Fibroblast of the aortic adventitia (primary cell): ENCODE data around the gene AOPEP. TPM values are rescaled to one million over a fixed set of nuclear protein-coding genes. Genes with fewer than 3 reads are reported as not detected.

ENCODE experiments used
- DNase-seq: peaks from one replicate; pipeline ENCODE4 v3.0.0-alpha.2; 2010; ENCODE audit warnings: low read depth
- H3K4me3 ChIP-seq: 2 replicates; pipeline ENCODE4 v1.5.1; 2011; ENCODE audit warnings: low read depth, mild to moderate bottlenecking, control low read depth, low read length, moderate library complexity
- total RNA-seq: library from RNA; depleted of rRNA; stranded (reverse); fragments of >200 nt; gene quantifications from 2 replicates; pipeline ENCODE4 v1.2.3, GENCODE V29; 2012; ENCODE audit warnings: low replicate concordance
- TF ChIP-seq, protein P1 (sequence below): IDR thresholded peaks from 2 replicates; pipeline ENCODE4 v1.5.1; 2011; ENCODE audit warnings: mild to moderate bottlenecking, low read length, control low read depth, inconsistent platforms; ENCODE audit not compliant: insufficient read depth

AOPEP gene
- total RNA-seq, 1 donor: 39.7 TPM

DNA sequence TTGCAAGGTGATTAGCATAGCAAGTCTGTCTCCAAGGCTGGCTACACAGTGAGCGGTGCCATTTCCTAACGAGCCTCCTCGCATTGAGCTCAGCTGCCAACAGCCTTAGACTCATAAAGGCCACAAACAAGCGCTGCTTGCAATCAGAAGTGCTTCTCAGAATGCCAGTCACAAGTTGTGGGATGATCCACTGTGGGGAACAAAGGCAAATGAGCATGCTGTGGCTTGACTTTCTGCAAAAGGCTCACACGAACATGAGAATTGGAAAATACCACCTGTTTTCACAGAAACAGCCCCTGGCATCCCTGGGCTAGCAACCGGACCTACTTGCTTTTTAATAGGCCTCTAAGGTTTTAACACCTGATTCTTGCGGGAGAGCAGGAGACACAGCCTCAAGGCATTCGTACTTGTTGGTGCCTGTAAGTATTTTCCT lies 375.5 kb downstream of the AOPEP start:
- no peak for DNase-seq
- TF ChIP-seq, protein P1, sequence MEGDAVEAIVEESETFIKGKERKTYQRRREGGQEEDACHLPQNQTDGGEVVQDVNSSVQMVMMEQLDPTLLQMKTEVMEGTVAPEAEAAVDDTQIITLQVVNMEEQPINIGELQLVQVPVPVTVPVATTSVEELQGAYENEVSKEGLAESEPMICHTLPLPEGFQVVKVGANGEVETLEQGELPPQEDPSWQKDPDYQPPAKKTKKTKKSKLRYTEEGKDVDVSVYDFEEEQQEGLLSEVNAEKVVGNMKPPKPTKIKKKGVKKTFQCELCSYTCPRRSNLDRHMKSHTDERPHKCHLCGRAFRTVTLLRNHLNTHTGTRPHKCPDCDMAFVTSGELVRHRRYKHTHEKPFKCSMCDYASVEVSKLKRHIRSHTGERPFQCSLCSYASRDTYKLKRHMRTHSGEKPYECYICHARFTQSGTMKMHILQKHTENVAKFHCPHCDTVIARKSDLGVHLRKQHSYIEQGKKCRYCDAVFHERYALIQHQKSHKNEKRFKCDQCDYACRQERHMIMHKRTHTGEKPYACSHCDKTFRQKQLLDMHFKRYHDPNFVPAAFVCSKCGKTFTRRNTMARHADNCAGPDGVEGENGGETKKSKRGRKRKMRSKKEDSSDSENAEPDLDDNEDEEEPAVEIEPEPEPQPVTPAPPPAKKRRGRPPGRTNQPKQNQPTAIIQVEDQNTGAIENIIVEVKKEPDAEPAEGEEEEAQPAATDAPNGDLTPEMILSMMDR: no peak
- H3K4me3 ChIP-seq: no peak overlapping the region

DNA sequence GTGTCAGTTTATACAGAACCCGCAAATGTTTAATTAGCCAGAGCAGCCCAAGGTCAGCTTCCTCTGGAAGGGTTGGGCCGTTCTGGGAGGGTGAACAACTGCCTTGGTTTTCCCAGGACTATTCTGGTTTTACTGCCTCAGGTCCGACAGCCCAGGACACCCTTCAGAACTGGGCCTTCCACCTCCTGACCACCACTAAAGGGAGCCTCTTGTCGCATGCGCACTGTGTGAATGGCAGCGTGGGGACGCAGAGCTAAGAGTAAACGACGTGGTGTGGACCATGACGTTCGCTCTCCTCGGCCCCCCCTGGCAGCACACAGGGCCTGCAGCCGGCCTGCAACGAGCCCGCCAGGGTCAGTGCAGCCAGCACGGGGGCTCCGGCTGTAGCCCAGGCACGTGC lies 376.1 kb downstream of the AOPEP start:
- no peak overlapping the region for H3K4me3 ChIP-seq
- TF ChIP-seq, protein P1: no peak
- no peak for DNase-seq

DNA sequence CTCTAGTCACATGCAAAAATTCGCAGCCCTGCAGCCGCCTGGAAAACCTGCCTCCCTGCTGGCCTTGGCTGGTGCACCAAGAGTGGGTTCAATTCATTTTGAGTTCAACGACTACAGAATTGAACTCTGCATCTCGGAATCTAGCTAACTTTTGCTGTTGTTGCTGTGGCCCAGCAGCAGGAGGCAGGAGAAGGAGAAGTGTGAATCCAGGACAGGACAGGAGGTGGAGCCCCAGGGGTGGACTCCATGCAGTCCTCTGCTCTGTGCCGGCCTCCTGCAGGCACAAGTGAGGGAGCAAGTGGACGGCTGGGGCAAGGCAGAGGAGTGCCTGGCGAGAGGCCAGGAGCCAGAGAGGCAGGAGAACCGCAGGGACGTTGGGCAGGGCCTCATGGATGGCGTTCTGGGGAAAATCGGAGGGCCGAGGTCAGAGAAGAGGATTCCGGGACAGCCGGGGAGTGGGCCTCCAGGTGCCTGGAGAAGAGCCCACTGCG lies 376.8 kb downstream of the AOPEP start:
- H3K4me3 ChIP-seq: no peak overlapping the region
- no peak for DNase-seq
- TF ChIP-seq, protein P1: no peak

GRCh38 chr9:95103871-95104580 lies 377.5 kb downstream of the AOPEP start:
- TF ChIP-seq, protein P1: no peak
- no peak overlapping the region for H3K4me3 ChIP-seq
- DNase-seq: no peak

- TF ChIP-seq, protein P1: no peak
- DNase-seq: no peak
Measured at GRCh38 chr9:95104581-95104960, 378.1 kb downstream of the AOPEP start.

DNA sequence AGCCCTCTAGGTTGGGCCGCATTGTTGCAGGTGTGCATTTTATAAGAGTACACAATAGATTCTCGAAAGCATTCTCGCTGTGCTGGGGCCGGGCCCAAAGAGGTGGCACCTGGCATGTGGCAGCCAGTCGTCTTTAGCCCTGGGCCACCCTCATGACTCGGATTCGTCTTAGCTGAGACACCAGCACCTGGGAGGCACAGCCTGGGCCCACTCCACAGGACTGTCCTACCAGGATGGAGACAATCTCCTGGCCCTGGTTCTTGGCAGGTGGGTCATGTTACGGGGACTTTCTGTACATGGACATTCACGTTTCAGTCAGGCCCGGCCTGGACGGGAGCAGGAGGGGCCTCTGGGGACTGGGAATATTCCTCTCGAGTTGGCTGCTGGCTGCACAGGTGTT lies 378.5 kb downstream of the AOPEP start:
- no peak for DNase-seq
- TF ChIP-seq, protein P1: no peak
- H3K4me3 ChIP-seq: no peak overlapping the region

More at GRCh38 chr9:95104581-95104960, 378.1 kb downstream of the AOPEP start:
- no peak overlapping the region for H3K4me3 ChIP-seq
